Panc1 (cell line): ENCODE results near the gene ZSCAN23.

Experiments
- SIN3A ChIP-seq: IDR thresholded peaks from 2 replicates; pipeline ENCODE4 v1.6.1; 2012; ENCODE audit warnings: low read depth, mild to moderate bottlenecking, low read length, moderate library complexity, borderline replicate concordance; ENCODE audit not compliant: insufficient read depth
- TF ChIP-seq, protein P1 (sequence below): fragments of 450-650 bp; IDR thresholded peaks from 2 replicates; pipeline ENCODE4 v1.5.1; 2017; ENCODE audit warnings: mild to moderate bottlenecking

DNA sequence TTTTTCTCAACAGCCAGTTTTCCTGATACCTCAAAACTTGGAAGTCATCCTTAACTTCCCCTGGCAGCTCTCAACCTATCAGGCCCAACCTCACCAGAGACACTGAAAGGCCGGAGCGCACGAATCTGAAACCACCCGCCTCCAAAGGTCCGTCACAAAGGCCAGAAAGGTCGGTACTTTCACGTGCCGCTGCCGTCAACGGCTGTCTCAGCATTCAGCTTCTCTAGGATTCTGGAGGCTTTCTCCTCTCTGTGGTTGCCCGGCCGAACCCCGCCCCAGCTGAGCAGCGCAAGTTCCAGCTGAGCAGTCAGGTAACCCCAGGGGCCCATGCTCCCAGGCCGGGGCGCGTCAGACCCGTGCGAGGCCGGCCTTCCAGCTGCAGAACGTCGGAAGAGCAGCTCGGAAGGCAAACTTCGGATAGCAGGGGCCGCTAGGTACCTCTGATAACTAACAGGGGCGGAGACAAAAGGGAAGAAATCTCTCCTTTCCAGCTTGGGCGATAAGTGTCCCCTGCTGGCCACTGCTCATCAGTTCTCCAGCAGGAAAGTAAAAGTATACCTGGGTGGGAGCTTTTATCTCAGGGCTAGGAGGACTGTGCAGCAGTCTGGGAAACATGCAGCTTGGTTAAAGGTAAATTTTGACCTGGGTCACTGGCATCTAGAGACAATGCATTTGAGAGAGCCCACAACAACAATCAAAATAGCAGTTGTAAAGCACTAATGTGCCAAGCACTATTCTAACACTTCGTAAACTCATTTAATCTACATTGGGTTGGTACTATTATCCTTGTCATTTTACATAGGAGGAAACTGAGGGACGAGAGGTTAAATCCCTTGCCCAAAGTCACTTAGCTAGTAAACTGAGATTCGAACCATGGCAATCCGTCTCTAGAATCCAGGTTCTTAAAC, 59.8 kb downstream of the ZSCAN23 start:
- TF ChIP-seq, protein P1, sequence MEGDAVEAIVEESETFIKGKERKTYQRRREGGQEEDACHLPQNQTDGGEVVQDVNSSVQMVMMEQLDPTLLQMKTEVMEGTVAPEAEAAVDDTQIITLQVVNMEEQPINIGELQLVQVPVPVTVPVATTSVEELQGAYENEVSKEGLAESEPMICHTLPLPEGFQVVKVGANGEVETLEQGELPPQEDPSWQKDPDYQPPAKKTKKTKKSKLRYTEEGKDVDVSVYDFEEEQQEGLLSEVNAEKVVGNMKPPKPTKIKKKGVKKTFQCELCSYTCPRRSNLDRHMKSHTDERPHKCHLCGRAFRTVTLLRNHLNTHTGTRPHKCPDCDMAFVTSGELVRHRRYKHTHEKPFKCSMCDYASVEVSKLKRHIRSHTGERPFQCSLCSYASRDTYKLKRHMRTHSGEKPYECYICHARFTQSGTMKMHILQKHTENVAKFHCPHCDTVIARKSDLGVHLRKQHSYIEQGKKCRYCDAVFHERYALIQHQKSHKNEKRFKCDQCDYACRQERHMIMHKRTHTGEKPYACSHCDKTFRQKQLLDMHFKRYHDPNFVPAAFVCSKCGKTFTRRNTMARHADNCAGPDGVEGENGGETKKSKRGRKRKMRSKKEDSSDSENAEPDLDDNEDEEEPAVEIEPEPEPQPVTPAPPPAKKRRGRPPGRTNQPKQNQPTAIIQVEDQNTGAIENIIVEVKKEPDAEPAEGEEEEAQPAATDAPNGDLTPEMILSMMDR = peak; percentile 86
- TF ChIP-seq SIN3A = 0 out of 2 replicates have a peak, but pooled peaks have one; percentile 59
